ENCODE data around the gene PLXNA2.

The PLXNA2 gene

GRCh38 chr1:208243967-208244916 lies at the start of gene PLXNA2:
Gene PLXNA2 (minus strand): TSS chr1:208244384. CDS start chr1:208217922, 26,462 bp downstream.
- peak; percentile 45 for DNase-seq (ENCODE audit: low spot score)

GRCh38 chr1:208292908-208293307 lies 48.7 kb upstream of the PLXNA2 start:
- no peak for DNase-seq (ENCODE audit: low spot score)

GRCh38 chr1:208291923-208292711 lies 47.9 kb upstream of the PLXNA2 start:
- DNase-seq (ENCODE audit: low spot score) = no peak

- no peak for DNase-seq (ENCODE audit: low spot score)
Measured at GRCh38 chr1:208291129-208291528, 46.9 kb upstream of the PLXNA2 start.

- no peak for DNase-seq (ENCODE audit: low spot score)
Measured at GRCh38 chr1:208289716-208290115, 45.5 kb upstream of the PLXNA2 start.

GRCh38 chr1:208288495-208288894 lies 44.3 kb upstream of the PLXNA2 start:
- no peak for DNase-seq (ENCODE audit: low spot score)

GRCh38 chr1:208280681-208281450 lies 36.7 kb upstream of the PLXNA2 start:
- no peak for DNase-seq (ENCODE audit: low spot score)

GRCh38 chr1:208279826-208280588 lies 35.8 kb upstream of the PLXNA2 start:
- no peak for DNase-seq (ENCODE audit: low spot score)

GRCh38 chr1:208278638-208279037 lies 34.5 kb upstream of the PLXNA2 start:
- DNase-seq (ENCODE audit: low spot score) = no peak

GRCh38 chr1:208276757-208277435 lies 32.7 kb upstream of the PLXNA2 start:
- DNase-seq (ENCODE audit: low spot score) = no peak

- DNase-seq (ENCODE audit: low spot score) = no peak
Measured at GRCh38 chr1:208275083-208275482, 30.9 kb upstream of the PLXNA2 start.

- no peak for DNase-seq (ENCODE audit: low spot score)
Measured at GRCh38 chr1:208273386-208274017, 29.3 kb upstream of the PLXNA2 start.

GRCh38 chr1:208272713-208273112 lies 28.5 kb upstream of the PLXNA2 start:
- DNase-seq (ENCODE audit: low spot score) = no peak

- DNase-seq (ENCODE audit: low spot score) = no peak
Measured at GRCh38 chr1:208272311-208272710, 28.1 kb upstream of the PLXNA2 start.

GRCh38 chr1:208271236-208271635 lies 27.1 kb upstream of the PLXNA2 start:
- DNase-seq (ENCODE audit: low spot score) = no peak

- no peak for DNase-seq (ENCODE audit: low spot score)
Measured at GRCh38 chr1:208270651-208271141, 26.5 kb upstream of the PLXNA2 start.

GRCh38 chr1:208269338-208269666 lies 25.1 kb upstream of the PLXNA2 start:
- DNase-seq (ENCODE audit: low spot score) = no peak

- no peak for DNase-seq (ENCODE audit: low spot score)
Measured at GRCh38 chr1:208268541-208269337, 24.6 kb upstream of the PLXNA2 start.

- DNase-seq (ENCODE audit: low spot score) = no peak
Measured at GRCh38 chr1:208265525-208265924, 21.3 kb upstream of the PLXNA2 start.

GRCh38 chr1:208265122-208265469 lies 20.9 kb upstream of the PLXNA2 start:
- no peak for DNase-seq (ENCODE audit: low spot score)
